ENCODE data around the gene HPN.
A peak's percentile ranks its signal among the peaks of the same experiment; 100 is the strongest.

HPN gene

DNA sequence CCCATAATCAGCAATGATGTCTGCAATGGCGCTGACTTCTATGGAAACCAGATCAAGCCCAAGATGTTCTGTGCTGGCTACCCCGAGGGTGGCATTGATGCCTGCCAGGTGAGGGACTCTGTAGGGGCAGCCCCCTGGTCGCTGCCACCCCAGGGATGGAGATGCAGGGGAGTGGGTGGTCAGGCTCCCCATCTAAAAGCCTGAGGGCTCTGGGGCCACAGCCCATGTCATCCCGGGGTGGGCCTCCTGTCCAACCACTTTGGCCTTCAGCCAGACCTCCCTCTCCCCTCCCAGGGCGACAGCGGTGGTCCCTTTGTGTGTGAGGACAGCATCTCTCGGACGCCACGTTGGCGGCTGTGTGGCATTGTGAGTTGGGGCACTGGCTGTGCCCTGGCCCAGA, 24.1 kb downstream of the HPN start:
- DNase-seq: no peak

DNA sequence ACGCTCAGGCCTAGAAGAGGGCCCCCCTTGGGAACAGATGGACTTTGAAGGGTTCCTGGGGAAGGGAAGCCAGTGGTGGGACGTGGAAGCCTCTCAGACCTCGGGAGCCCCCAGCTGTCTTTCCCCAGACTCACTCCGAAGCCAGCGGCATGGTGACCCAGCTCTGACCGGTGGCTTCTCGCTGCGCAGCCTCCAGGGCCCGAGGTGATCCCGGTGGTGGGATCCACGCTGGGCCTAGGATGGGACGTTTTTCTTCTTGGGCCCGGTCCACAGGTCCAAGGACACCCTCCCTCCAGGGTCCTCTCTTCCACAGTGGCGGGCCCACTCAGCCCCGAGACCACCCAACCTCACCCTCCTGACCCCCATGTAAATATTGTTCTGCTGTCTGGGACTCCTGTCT, 24.6 kb downstream of the HPN start:
- no peak for DNase-seq

DNA sequence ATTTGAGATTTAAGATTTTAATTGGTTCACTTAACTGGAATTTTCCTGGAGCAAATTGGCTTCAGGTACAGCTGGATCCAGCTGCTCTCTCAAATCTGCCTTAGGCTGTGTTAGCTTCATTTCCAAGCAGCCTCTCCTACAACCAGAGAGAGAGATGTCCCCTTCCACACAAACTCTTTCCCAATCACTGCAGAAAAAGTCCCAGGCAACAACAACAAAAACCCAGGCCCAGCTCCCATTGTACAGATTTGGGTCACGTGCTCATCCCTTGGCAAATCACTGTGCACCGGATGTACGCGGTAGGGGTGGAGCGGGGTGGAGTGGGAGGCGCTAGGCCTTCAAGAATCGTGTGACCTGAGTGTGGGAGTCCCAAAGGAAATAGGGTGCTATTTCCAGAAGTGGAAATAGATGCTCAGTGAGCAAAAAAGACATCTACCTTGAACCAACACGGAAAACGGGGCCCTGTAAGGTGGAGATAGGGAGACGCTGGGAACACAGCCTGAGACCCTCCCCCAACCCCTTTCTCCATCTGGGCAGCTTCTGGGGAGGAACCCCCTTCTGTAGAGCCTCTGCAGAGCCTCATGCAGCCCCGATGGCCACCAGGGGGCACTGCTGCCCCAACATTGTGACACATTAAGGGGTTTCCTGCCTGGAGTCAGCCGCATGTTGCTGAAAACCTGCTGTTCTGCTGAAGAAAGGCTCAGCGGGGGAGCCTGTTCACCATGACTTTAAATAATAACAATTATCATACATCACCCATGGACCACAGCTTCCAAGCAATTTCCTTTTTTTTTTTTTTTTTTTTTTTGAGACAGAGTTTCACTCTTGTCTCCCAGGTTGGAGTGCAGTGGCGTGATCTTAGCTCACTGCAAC, 25.4 kb downstream of the HPN start:
- peak; percentile 81 for DNase-seq

DNA sequence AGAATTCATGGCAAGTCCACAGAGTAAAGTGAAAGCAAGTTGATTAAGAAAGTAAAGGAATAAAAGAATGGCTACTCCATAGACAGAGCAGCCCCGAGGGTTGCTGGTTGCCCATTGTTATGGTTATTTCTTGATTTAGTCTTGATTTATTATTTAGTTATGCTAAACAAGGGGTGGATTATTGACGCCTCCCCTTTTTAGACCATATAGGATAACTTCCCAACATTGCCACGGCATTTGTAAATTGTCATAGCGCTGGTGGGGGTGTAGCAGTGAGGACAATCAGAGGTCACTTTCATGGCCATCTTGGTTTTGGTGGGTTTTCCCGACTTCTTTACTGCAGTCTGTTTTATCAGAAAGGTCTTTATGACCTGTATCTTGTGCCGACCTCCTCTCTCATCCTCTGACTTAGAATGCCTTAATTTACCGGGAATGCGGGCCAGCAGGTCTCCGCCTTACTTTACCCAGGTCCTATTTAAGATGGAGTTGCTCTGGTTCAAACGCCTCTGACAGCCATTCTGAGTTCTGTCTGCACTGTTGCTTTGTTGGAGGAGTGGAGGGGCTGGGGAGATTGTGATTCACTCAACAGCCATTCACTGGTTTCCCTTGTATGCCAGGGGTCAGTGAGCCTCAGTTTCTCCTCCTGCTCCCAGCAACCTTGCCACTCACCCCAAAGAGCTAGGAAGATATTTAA, 27.6 kb downstream of the HPN start:
- no peak for DNase-seq

GRCh38 chr19:35069696-35070095, 28.2 kb downstream of the HPN start:
- no peak for DNase-seq

GRCh38 chr19:35070471-35070870, 28.9 kb downstream of the HPN start:
- no peak for DNase-seq

DNA sequence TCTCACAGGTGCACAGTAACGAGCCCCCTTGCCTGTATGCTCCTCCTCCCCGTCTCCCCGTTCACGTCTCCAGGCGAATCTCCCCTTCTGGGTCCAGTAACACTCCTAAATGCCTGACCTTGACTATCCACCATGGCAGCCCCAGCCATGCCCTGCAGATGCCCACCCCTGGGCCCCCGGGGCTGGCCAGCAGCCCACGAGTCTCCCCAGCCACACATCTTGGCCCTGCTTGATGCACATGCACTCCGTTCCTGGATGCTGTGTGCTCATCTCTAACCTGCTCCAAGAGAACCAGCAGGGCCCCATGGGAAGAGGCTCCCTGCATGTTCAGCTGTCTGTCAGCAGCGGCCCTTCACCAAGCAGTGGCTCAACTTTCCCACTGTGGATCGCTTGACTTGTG, 32.0 kb downstream of the HPN start:
- DNase-seq: no peak

DNA sequence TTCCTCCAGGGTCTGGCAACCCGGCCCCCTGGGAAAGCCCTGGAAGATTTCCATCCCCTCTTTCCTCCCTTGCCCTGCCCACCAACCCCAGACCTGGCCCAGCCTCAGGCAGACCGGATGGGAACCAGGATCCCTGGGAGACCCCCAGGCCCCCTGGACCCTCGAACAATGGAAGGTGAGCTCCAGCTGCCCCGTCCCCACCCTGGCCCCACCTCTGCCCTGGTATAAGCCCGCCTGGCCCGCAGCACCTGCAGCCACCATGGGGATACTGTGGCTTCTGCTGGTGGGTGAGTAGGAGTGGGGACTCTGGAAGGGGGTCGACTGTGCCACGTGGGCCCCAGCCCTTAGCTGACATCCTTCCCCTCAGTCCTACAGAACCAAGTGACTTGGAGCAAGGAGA, 32.4 kb downstream of the HPN start:
- no peak for DNase-seq

- DNase-seq: no peak
These were observed 33.1 kb downstream of the HPN start for GRCh38 chr19:35074426-35075201.

GRCh38 chr19:35075202-35076025, 33.9 kb downstream of the HPN start:
- DNase-seq: no peak

DNA sequence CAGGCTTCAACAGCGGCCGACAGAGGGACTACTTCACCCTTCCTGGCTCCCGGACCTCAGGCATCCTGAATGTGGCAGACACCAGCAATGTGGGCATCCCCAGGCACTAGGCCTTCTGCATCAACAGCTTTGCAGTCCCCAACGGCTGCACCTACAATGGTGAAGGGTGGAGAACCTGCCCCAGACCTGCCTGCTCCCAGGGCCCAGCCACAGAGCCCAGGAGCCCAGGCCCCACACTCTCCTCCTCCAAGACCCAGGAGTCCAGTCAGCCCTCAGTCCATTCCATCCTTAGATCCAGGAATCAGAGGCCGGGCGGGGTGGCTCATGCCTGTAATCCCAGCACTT, 34.5 kb downstream of the HPN start:
- no peak for DNase-seq

DNA sequence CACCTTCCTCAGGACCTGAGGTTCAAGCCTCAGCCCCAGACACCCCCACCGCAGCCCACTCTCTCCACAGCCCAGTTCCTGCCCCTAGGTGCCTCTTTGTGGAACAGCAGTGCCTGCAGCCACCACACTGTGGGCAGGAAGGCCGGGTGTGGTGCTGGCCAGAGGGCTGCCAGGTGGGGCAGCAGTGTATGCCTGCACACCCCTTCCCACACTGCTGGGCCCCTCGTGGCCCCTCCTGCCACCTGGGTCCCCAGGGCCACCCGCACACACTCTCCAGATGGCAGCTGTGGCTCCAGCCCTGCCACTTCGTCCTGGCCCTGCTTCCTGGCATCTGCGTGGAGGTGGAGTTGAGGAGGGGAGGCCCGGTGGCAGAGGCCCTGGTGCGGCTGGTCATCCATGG, 35.1 kb downstream of the HPN start:
- no peak for DNase-seq

DNA sequence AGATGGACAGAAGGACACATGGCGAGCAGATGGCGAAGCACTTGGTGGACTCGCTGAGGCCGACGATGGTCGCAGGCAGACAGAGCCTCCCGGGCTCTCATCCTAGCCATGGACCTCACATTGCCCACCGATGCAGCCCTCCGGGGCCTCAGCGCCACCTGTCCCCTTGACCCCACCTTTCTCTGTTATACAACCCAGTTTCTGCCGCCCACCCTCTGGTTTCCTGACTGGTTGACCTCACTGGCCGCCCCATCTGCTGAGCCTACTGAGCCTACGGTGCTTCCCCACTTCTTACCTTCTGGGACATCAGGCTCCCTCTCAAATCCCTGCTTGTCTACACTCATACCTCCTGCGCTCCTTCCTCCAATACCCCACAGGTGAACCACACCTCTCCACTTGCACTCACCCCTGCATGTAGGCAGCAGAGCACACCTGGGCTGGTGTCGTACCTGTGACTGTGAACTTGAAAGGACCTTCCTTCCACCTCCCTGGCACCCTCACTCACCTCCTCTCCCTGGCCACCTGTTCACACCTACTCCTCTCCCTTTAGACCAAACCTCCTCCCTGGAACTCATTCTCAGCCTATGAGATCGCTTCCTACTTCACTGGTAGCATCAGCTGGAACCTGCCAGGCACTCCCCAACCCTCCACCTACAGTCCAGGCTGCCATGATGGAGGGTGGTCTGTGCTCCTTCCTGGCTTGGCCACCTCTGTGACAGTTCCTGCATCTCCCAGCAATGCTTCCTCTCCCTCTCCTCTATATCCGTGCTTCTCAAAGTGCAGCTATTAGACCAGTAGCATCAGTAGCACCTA, 36.1 kb downstream of the HPN start:
- no peak for DNase-seq

DNA sequence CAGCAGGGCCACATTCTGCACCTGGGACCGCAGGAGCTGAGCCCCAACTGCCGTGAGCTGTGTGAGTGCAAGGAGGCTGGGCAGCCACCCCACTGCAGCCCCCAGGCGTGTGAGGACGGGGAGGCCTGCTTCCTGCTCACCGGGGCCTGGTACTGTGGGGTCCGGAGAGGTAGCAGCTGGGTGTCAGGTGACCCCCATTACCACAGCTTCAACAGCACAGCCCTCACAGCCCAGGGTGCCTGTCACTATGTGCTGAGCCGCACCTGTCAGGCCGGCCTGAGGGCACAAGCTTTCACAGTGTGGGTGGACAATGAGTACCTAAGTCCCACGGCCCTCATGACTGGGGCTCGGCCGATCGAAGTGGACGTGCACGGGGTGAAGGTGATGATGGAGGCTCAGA, 38.3 kb downstream of the HPN start:
- no peak for DNase-seq

- no peak for DNase-seq
These were observed 39.2 kb downstream of the HPN start for GRCh38 chr19:35080613-35081170.

GRCh38 chr19:35081201-35081600, 39.7 kb downstream of the HPN start:
- DNase-seq: no peak

DNA sequence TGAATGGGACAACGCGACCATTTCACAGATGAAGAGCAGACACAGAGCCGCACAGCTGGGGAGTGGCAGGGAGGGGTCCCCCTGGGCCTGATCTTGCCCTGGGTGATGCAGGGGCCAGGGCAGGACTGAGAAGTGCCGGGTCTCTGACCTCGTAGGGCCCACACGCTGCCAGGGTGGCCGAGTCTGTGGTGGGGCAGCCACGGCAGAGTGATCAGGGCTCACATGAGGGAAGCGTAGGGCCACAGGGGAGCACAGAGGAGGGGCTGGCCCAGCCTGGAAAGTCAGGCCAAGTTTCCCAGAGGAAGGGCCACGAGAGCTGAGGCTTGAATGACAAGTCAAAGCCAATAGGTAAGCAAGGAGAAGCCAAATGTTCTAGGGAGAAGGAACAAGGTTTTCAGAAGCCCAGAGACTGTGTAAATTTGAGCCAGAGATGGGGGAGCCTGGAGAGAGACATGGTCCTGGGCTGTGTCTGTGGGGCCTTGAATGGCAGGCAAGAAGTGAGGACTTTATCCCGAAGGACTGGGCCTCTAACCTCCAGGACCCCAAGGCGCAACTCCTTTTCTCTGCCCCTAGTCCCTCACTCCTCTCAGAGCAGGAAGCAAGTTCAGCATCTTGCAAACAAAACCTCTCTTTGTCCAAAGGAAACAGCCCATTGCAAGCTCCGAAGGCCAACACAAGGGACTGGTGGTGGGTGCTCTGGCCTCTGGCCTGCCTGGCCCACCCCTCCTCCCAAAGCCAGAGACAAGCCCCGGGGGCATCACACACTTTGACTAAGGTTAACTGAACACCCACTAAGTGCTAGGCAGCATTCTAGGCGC, 42.4 kb downstream of the HPN start:
- DNase-seq: no peak

- DNase-seq: no peak
These were observed 42.9 kb downstream of the HPN start for GRCh38 chr19:35084509-35084762.

DNA sequence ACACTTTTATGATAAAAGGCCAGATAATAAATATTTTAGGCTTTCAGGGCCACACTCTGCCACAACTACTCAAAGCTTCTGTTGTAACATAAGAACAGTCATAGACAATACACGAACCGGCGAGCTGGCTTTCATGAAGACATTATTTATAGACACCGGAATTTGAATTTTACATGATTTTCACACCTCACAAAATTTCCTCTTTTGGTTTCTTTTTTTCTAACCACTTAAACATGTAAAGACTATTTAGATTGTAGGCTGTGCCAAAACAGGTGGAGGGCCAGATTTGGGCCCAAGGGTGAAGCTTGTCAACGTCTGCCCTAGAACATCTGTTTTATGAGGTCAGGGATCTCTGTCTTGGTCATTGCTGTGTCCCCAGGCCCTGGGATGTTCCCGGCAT, 44.4 kb downstream of the HPN start:
- no peak for DNase-seq

DNA sequence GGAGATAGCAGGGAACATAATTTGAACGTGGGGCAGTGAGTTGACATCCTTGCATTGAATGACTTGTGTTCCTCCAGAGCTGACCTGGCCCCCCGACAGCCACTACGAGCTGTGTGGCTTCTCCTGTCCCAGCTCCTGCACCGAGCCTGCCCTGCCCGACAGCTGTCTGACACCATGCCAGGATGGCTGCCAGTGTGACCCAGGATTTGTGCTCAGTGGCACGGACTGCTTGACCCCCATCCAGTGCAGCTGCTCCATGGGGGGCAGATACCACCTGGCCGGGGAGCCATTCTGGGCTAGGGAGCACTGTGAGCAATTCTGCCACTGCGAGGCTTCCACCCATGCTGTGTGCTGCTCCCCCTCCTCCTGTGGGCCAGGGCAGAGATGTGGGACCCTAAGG, 44.9 kb downstream of the HPN start:
- no peak for DNase-seq

- DNase-seq: no peak
These were observed 45.9 kb downstream of the HPN start for GRCh38 chr19:35087393-35087792.

Data from HCEC 1CT (cell line).